NCI-H1930 (cell line): ENCODE results near the gene XPO5.

Source experiments
- DNase-seq, 2 experiments: peaks; one replicate each; lab custom pipeline; 2025; lab: John Stamatoyannopoulos, UW

Gene XPO5

GRCh38 chr6:43497689-43498088 lies 78.1 kb downstream of the XPO5 start:
- DNase-seq = no peak

GRCh38 chr6:43497129-43497396 lies 78.8 kb downstream of the XPO5 start:
- no peak for DNase-seq

- DNase-seq = no peak
These were observed 79.3 kb downstream of the XPO5 start for GRCh38 chr6:43496370-43497128.

GRCh38 chr6:43495409-43495941 lies 80.4 kb downstream of the XPO5 start:
- no peak for DNase-seq

GRCh38 chr6:43494766-43495165 lies 81.1 kb downstream of the XPO5 start:
- no peak for DNase-seq

GRCh38 chr6:43494321-43494720 lies 81.5 kb downstream of the XPO5 start:
- no peak for DNase-seq

GRCh38 chr6:43493833-43494232 lies 82.0 kb downstream of the XPO5 start:
- DNase-seq = no peak

- no peak for DNase-seq
These were observed 82.6 kb downstream of the XPO5 start for GRCh38 chr6:43493230-43493629.

GRCh38 chr6:43492673-43493072 lies 83.2 kb downstream of the XPO5 start:
- no peak for DNase-seq

GRCh38 chr6:43491750-43492661 lies 83.8 kb downstream of the XPO5 start:
- DNase-seq = no peak

- DNase-seq = no peak
These were observed 85.3 kb downstream of the XPO5 start for GRCh38 chr6:43490523-43490939.

- DNase-seq = no peak
These were observed 86.4 kb downstream of the XPO5 start for GRCh38 chr6:43489277-43490072.

- no peak for DNase-seq
These were observed 87.1 kb downstream of the XPO5 start for GRCh38 chr6:43488667-43489276.

GRCh38 chr6:43481591-43482236 lies 94.1 kb downstream of the XPO5 start:
- DNase-seq = no peak

GRCh38 chr6:43481075-43481474 lies 94.8 kb downstream of the XPO5 start:
- no peak for DNase-seq

GRCh38 chr6:43478008-43478372 lies 97.8 kb downstream of the XPO5 start:
- DNase-seq = no peak

GRCh38 chr6:43477235-43478007 lies 98.4 kb downstream of the XPO5 start, which contains the start of gene TJAP1:
Gene TJAP1 (plus strand): TSS chr6:43477570. CDS start chr6:43499002, 21,432 bp downstream.
- DNase-seq = peak; percentile 76 to 84

GRCh38 chr6:43476746-43477145 lies 99.1 kb downstream of the XPO5 start:
- no peak for DNase-seq

GRCh38 chr6:43475516-43475915 lies 100.3 kb downstream of the XPO5 start:
- no peak for DNase-seq

- DNase-seq = no peak
These were observed 103.3 kb downstream of the XPO5 start for GRCh38 chr6:43472515-43472914.
